Hippocampal formation (tissue), 2 donors: ENCODE data around the gene TRMU.
"Not testable (repeated sequence)": the region's sequence is repeated elsewhere in the genome, so short reads cannot be mapped to it uniquely, and the experiment has no call there.

Experiments used
- DNase-seq, 2 donors: peaks; one replicate each; lab custom pipeline; 2025; lab: John Stamatoyannopoulos, UW

TRMU gene

GRCh38 chr22:46300491-46300890 is 35.0 kb upstream of the TRMU start:
- no peak for DNase-seq

- no peak for DNase-seq
These were observed 32.1 kb upstream of the TRMU start for GRCh38 chr22:46303347-46303965.

- no peak for DNase-seq
These were observed 27.1 kb upstream of the TRMU start for GRCh38 chr22:46308283-46308988.

- no peak for DNase-seq
These were observed 25.9 kb upstream of the TRMU start for GRCh38 chr22:46309526-46310085.

- no peak for DNase-seq
These were observed 23.5 kb upstream of the TRMU start for GRCh38 chr22:46312056-46312455.

GRCh38 chr22:46312848-46313247 is 22.7 kb upstream of the TRMU start:
- not testable (repeated sequence) for DNase-seq

GRCh38 chr22:46315976-46316375 is 19.5 kb upstream of the TRMU start:
- no peak for DNase-seq

GRCh38 chr22:46317646-46318045 is 17.9 kb upstream of the TRMU start:
- DNase-seq, result no peak

GRCh38 chr22:46318576-46318975 is 16.9 kb upstream of the TRMU start:
- DNase-seq, result no peak

- DNase-seq, result no peak
These were observed 16.2 kb upstream of the TRMU start for GRCh38 chr22:46319319-46319718.

- no peak for DNase-seq
These were observed 15.3 kb upstream of the TRMU start for GRCh38 chr22:46320166-46320710.

GRCh38 chr22:46320716-46321386 is 14.7 kb upstream of the TRMU start:
- no peak for DNase-seq

- DNase-seq, result no peak
These were observed 12.8 kb upstream of the TRMU start for GRCh38 chr22:46322711-46323110.

- DNase-seq, result no peak
These were observed 12.4 kb upstream of the TRMU start for GRCh38 chr22:46323162-46323561.

- no peak for DNase-seq
These were observed 9.3 kb upstream of the TRMU start for GRCh38 chr22:46326066-46326680.

GRCh38 chr22:46327691-46328465 is 7.6 kb upstream of the TRMU start:
- DNase-seq, result no peak

- no peak for DNase-seq
These were observed 6.7 kb upstream of the TRMU start for GRCh38 chr22:46328797-46329196.

GRCh38 chr22:46329616-46330015 is 5.9 kb upstream of the TRMU start:
- DNase-seq, result no peak

- DNase-seq, result no peak
These were observed 5.1 kb upstream of the TRMU start for GRCh38 chr22:46330426-46330825.

- no peak for DNase-seq
These were observed 4.0 kb upstream of the TRMU start for GRCh38 chr22:46331496-46331895.
